ENCODE measurements around the gene PPP1R7. TPM values are rescaled to one million over a fixed set of nuclear protein-coding genes. Genes with fewer than 3 reads are reported as not detected.

The PPP1R7 gene
- total and polyA plus RNA-seq, 2 of the 4 experiments (the other 2 are of a cell fraction): 60.8 to 70.0 TPM

DNA sequence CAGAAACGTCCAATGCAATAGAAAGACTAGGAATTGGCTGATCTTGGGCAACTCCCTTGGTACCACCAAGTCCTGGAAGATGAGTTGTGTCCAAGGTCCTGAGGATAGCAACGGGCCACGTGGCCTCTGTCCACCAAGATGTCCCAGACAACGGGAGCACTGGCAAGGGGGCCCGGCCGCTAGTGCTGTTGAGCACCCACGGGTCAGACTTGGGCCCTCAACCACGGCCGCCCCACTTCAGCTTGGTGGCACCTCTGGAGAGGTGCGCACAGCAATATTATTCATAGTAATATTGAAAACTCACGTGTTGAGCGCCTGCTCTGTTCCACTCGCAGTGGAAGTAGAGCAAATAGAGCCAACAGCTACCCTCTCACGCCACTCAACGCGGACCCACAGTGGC, 20.0 kb upstream of the PPP1R7 start:
- ChIA-PET POLR2A (ENCODE audit: unreplicated experiment) (no interaction called here), CTCF (no interaction called here)
- no peak for ATAC-seq (ENCODE audit: low read depth)
- dilution Hi-C loops (cut with HindIII; ENCODE audit: low sequenced_read_pairs, unreplicated experiment): no loop called here
- Histone ChIP-seq H4K5ac (ENCODE audit: low read depth, low read length) (no peak overlapping the region), H3K18ac (ENCODE audit: low read depth, low read length) (no peak overlapping the region), H3K9me1 (ENCODE audit: insufficient read depth, low read length) (peaks cover 3% of the 10 kb centered on the region), H3K9me3 (ENCODE audit: control insufficient read depth, insufficient read depth, low read length) (no peaks in the 10 kb centered on the region), H2BK120ac (ENCODE audit: low read depth, low read length) (no peak overlapping the region), H3K14ac (replicated peaks; ENCODE audit: low read depth, low read length) (no peak overlapping the region), H3K36me3 (ENCODE audit: control insufficient read depth, insufficient read depth, low read length) (peaks cover 4% of the 10 kb centered on the region; the same call in 1 of the 2 replicates), H2AK5ac (ENCODE audit: low read depth, low read length) (no peak overlapping the region), H4K8ac (ENCODE audit: low read depth in 2 of 2, low read length in 2 of 2) (no peak overlapping the region), H3K4me2 (ENCODE audit: low read depth, low read length) (no peak overlapping the region), H3K4me1 (ENCODE audit: control insufficient read depth, insufficient read depth, low read length) (no peaks in the 10 kb centered on the region), H3K56ac (ENCODE audit: extremely low read depth, insufficient read depth, low read length) (no peak overlapping the region), H2AK9ac (replicated peaks; ENCODE audit: low read depth, low read length, poor library complexity) (no peak overlapping the region), H3K79me1 (ENCODE audit: low read depth in 1 of 2, low read length in 2 of 2) (no peaks in the 10 kb centered on the region), H3K9ac (ENCODE audit: low read depth, low read length) (no peak overlapping the region), H3K4ac (ENCODE audit: low read depth, low read length) (no peak overlapping the region), H3K27me3 (ENCODE audit: control insufficient read depth, insufficient read depth, low read length) (no peaks in the 10 kb centered on the region), H2BK20ac (ENCODE audit: low read depth, low read length) (no peak overlapping the region), H4K91ac (ENCODE audit: insufficient read depth, low read depth, low read length) (no peak overlapping the region), H2BK15ac (ENCODE audit: low read depth, low read length) (no peak overlapping the region), H3K27ac (ENCODE audit: insufficient read depth, low read length) (no peak overlapping the region), H3K23ac (ENCODE audit: low read depth, low read length) (no peak overlapping the region), H4K20me1 (ENCODE audit: insufficient read depth, low read length) (no peaks in the 10 kb centered on the region), H2BK5ac (ENCODE audit: low read depth, low read length, poor library complexity, severe bottlenecking) (no peak overlapping the region), H2AFZ (replicated peaks; ENCODE audit: low read length, poor library complexity) (no peak overlapping the region), H3K4me3 (ENCODE audit: insufficient read depth, low read depth, low read length) (no peak overlapping the region)
- intact Hi-C loops (cut with micrococcal nuclease): no loop called here
- BruUV-seq (replicated peaks): no TSS peak
- TF ChIP-seq CEBPB (IDR thresholded peaks at IDR 0.05; ENCODE audit: low read depth, low read length): no peak
- TF ChIP-seq, protein P1, sequence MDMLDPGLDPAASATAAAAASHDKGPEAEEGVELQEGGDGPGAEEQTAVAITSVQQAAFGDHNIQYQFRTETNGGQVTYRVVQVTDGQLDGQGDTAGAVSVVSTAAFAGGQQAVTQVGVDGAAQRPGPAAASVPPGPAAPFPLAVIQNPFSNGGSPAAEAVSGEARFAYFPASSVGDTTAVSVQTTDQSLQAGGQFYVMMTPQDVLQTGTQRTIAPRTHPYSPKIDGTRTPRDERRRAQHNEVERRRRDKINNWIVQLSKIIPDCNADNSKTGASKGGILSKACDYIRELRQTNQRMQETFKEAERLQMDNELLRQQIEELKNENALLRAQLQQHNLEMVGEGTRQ (IDR thresholded peaks at IDR 0.05; ENCODE audit: low read depth, low read length): no peak
- TF ChIP-seq BHLHE40 (IDR thresholded peaks at IDR 0.05; ENCODE audit: low read depth, low read length): no peak
- TF ChIP-seq RFX5 (IDR thresholded peaks at IDR 0.05; ENCODE audit: low read depth, low read length): no peak
- TF ChIP-seq FOS (IDR thresholded peaks at IDR 0.05; ENCODE audit: low read depth, low read length): no peak
- no peak for TF ChIP-seq NFE2L2 (IDR thresholded peaks at IDR 0.05; ENCODE audit: low read depth, low read length)
- no peak for TF ChIP-seq RCOR1 (IDR thresholded peaks at IDR 0.05; ENCODE audit: insufficient replicate concordance, low read length)
- no peak for TF ChIP-seq CHD1 (IDR thresholded peaks at IDR 0.05; ENCODE audit: low read depth, low read length)
- TF ChIP-seq, protein P2, sequence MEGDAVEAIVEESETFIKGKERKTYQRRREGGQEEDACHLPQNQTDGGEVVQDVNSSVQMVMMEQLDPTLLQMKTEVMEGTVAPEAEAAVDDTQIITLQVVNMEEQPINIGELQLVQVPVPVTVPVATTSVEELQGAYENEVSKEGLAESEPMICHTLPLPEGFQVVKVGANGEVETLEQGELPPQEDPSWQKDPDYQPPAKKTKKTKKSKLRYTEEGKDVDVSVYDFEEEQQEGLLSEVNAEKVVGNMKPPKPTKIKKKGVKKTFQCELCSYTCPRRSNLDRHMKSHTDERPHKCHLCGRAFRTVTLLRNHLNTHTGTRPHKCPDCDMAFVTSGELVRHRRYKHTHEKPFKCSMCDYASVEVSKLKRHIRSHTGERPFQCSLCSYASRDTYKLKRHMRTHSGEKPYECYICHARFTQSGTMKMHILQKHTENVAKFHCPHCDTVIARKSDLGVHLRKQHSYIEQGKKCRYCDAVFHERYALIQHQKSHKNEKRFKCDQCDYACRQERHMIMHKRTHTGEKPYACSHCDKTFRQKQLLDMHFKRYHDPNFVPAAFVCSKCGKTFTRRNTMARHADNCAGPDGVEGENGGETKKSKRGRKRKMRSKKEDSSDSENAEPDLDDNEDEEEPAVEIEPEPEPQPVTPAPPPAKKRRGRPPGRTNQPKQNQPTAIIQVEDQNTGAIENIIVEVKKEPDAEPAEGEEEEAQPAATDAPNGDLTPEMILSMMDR (conservative IDR thresholded peaks at IDR 0.05; ENCODE audit: low read depth, low read length): no peak
- no peak for TF ChIP-seq POLR2A (IDR thresholded peaks at IDR 0.05; ENCODE audit: low read depth, low read length)
- TF ChIP-seq, protein P3, sequence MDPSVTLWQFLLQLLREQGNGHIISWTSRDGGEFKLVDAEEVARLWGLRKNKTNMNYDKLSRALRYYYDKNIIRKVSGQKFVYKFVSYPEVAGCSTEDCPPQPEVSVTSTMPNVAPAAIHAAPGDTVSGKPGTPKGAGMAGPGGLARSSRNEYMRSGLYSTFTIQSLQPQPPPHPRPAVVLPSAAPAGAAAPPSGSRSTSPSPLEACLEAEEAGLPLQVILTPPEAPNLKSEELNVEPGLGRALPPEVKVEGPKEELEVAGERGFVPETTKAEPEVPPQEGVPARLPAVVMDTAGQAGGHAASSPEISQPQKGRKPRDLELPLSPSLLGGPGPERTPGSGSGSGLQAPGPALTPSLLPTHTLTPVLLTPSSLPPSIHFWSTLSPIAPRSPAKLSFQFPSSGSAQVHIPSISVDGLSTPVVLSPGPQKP (IDR thresholded peaks at IDR 0.05; ENCODE audit: borderline replicate concordance, low read depth, low read length): no peak
- TF ChIP-seq SMC3 (IDR thresholded peaks at IDR 0.05; ENCODE audit: low read depth, low read length): no peak
- no peak for TF ChIP-seq MXI1 (IDR thresholded peaks at IDR 0.05; ENCODE audit: borderline replicate concordance, low read depth, low read length)
- no peak for TF ChIP-seq MAFK (IDR thresholded peaks at IDR 0.05; ENCODE audit: low read depth, low read length)
- TF ChIP-seq MAZ (IDR thresholded peaks at IDR 0.05; ENCODE audit: borderline replicate concordance, low read depth, low read length): no peak
- no peak for TF ChIP-seq RAD21 (IDR thresholded peaks at IDR 0.05; ENCODE audit: low read length)
- in situ Hi-C loops (cut with MboI; ENCODE audit: low sequenced_read_pairs): no loop called here
- DNase-seq: no peak
- 100% methylated on average over 5 of the region's 16 CpGs; no CpG with 5 or more reads in 1 of the 2 experiments for WGBS, 2 experiments (ENCODE audit: extremely low coverage in 2 of 2, insufficient read length in 1 of 2)

Data from IMR-90 (cell line).